Activated T-helper 17 cell treated with anti-CD3 and anti-CD28 coated beads, Interleukin-2, amount 50 U/mL, for 72 hours (primary cell): ENCODE measurements around the gene COL4A2. TPM values are rescaled to one million over a fixed set of nuclear protein-coding genes. Genes with fewer than 3 reads are reported as not detected.

Source experiments
- ATAC-seq: fragments of 150-1000 bp; cut with Tn5 transposase; replicated peaks from 2 replicates; pipeline ENCODE4 v1.10.0; 2021; ENCODE audit warnings: mild to moderate bottlenecking, moderate library complexity
- H3K27ac Mint-ChIP-seq: one replicate; pipeline ENCODE4 v1.8.0; 2022; ENCODE audit warnings: mixed read lengths
- H3K27me3 Mint-ChIP-seq: one replicate; pipeline ENCODE4 v1.8.0; 2022; ENCODE audit warnings: mixed read lengths
- H3K36me3 Mint-ChIP-seq: one replicate; pipeline ENCODE4 v1.8.0; 2022; ENCODE audit warnings: low read depth, mild to moderate bottlenecking, mixed read lengths
- H3K4me1 Mint-ChIP-seq: one replicate; pipeline ENCODE4 v1.8.0; 2022; ENCODE audit warnings: mixed read lengths
- H3K4me3 Mint-ChIP-seq: one replicate; pipeline ENCODE4 v1.8.0; 2022; ENCODE audit warnings: mild to moderate bottlenecking, mixed read lengths
- H3K9me3 Mint-ChIP-seq: one replicate; pipeline ENCODE4 v1.8.0; 2022; ENCODE audit warnings: mixed read lengths
- total RNA-seq, 2 donors: library from RNA; stranded (reverse); gene quantifications; one replicate each; pipeline ENCODE4 v1.2.3, GENCODE V29; 2022

The COL4A2 gene
- total RNA-seq, 2 donors from 2014 or later = 0.56 TPM; not detected in 1

GRCh38 chr13:110509971-110510786 lies 203.1 kb downstream of the COL4A2 start:
- Mint-ChIP-seq H3K27ac (no peak overlapping the region), H3K27me3 (peaks cover 4% of the 10 kb centered on the region), H3K4me1 (peaks cover 3% of the 10 kb centered on the region), H3K36me3 (no peaks in the 10 kb centered on the region), H3K9me3 (no peaks in the 10 kb centered on the region), H3K4me3 (no peak overlapping the region)
- no peak for ATAC-seq

- Mint-ChIP-seq H3K4me1 (peaks cover 6% of the 10 kb centered on the region), H3K27me3 (peaks cover 5% of the 10 kb centered on the region), H3K27ac (no peak overlapping the region), H3K9me3 (no peaks in the 10 kb centered on the region), H3K4me3 (no peak overlapping the region), H3K36me3 (no peaks in the 10 kb centered on the region)
- no peak for ATAC-seq
Measured at GRCh38 chr13:110511509-110512181, 204.6 kb downstream of the COL4A2 start.

GRCh38 chr13:110512198-110512740 lies 205.2 kb downstream of the COL4A2 start:
- no peak for ATAC-seq
- Mint-ChIP-seq H3K4me1 (peaks cover 6% of the 10 kb centered on the region), H3K27me3 (peaks cover 5% of the 10 kb centered on the region), H3K36me3 (no peaks in the 10 kb centered on the region), H3K4me3 (no peak overlapping the region), H3K9me3 (no peaks in the 10 kb centered on the region), H3K27ac (no peak overlapping the region)

GRCh38 chr13:110516500-110516899 lies 209.4 kb downstream of the COL4A2 start:
- Mint-ChIP-seq H3K27me3 (peaks cover 5% of the 10 kb centered on the region), H3K4me3 (no peak overlapping the region), H3K27ac (no peak overlapping the region), H3K9me3 (no peaks in the 10 kb centered on the region), H3K4me1 (peaks cover 6% of the 10 kb centered on the region), H3K36me3 (no peaks in the 10 kb centered on the region)
- no peak for ATAC-seq

DNA sequence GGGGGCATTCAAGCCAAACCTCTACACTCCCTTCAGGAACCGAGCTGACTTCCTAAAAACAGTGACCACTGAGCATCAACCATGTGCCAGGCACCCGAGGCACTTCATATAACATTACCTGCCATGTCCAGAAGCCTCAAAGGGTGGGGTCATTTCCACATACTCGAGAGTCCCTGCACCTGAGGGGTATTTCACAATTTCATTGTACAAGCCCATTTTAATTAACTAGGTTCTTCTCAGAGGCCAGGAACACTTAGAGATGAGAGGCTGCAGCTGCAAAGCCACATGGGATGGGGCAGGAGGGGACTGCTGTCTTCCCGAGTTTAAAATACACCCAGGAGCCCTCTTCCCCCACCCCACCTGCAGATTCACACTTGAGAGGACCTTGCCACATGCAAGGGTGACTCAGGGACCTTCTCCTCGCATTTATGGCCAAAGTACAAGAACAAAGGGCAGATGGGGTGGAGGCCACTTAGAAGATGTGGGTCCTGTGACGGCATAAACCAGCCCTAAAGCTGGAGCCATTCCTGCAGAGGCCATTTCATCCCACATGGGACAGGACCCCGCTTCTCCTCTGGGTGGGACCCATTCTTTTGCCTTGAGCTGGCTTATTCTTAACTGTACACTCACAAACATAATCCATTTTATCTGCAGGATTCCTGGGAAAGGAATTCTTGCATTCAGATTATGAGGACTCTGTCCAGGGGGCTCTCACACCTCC lies 210.6 kb downstream of the COL4A2 start:
- Mint-ChIP-seq H3K27ac (no peak overlapping the region), H3K27me3 (peaks cover 5% of the 10 kb centered on the region)
- ATAC-seq = no peak

GRCh38 chr13:110518226-110518525 lies 211.1 kb downstream of the COL4A2 start:
- Mint-ChIP-seq H3K36me3 (no peaks in the 10 kb centered on the region), H3K27me3 (peaks cover 5% of the 10 kb centered on the region), H3K4me1 (peaks cover 6% of the 10 kb centered on the region), H3K9me3 (no peaks in the 10 kb centered on the region), H3K27ac (no peak overlapping the region), H3K4me3 (no peak overlapping the region)
- no peak for ATAC-seq

More for the DNA sequence above, 210.6 kb downstream of the COL4A2 start:
- H3K4me1 Mint-ChIP-seq = peaks cover 6% of the 10 kb centered on the region
- no peaks in the 10 kb centered on the region for H3K9me3 Mint-ChIP-seq
- no peak overlapping the region for H3K4me3 Mint-ChIP-seq
- H3K36me3 Mint-ChIP-seq = no peaks in the 10 kb centered on the region

DNA sequence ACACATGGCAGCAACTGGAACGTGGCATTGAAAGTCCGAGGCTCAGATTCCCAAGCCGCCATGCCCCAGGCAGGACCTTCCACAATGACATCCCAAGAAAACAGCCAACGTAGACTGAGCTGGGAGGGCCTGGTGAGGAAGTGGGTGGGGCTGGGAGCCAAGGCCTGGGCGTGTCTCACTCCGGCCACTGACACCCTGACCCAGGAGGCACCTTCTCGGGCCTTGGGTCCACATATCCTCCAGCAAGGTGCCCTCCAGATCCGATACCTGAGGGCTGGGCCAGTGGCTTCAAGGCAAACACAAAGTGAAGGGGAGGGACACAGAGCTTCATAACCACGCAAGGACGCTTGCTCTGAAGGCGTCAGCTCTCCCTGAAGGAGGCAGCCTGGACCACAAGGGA lies 211.5 kb downstream of the COL4A2 start:
- no peak for ATAC-seq
- Mint-ChIP-seq H3K9me3 (no peaks in the 10 kb centered on the region), H3K4me1 (peaks cover 6% of the 10 kb centered on the region), H3K36me3 (no peaks in the 10 kb centered on the region), H3K4me3 (no peak overlapping the region), H3K27ac (no peak overlapping the region), H3K27me3 (peaks cover 5% of the 10 kb centered on the region)

DNA sequence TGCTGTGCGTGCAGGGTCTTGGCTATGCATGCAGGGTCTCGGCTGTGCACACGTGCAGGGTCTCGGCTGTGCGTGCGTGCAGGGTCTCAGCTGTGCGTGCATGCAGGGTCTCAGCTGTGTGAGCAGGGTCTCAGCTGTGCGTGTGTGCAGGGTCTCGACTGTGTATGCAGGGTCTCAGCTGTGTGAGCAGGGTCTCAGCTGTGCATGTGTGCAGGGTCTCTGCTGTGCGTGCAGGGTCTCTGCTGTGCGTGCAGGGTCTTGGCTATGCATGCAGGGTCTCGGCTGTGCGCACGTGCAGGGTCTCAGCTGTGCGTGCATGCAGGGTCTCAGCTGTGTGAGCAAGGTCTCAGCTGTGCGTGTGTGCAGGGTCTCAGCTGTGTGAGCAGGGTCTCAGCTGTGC lies 212.0 kb downstream of the COL4A2 start:
- no peak for ATAC-seq
- Mint-ChIP-seq H3K9me3 (no peaks in the 10 kb centered on the region), H3K27ac (no peak overlapping the region), H3K4me3 (no peak overlapping the region), H3K36me3 (no peaks in the 10 kb centered on the region), H3K27me3 (peaks cover 5% of the 10 kb centered on the region), H3K4me1 (peaks cover 6% of the 10 kb centered on the region)

DNA sequence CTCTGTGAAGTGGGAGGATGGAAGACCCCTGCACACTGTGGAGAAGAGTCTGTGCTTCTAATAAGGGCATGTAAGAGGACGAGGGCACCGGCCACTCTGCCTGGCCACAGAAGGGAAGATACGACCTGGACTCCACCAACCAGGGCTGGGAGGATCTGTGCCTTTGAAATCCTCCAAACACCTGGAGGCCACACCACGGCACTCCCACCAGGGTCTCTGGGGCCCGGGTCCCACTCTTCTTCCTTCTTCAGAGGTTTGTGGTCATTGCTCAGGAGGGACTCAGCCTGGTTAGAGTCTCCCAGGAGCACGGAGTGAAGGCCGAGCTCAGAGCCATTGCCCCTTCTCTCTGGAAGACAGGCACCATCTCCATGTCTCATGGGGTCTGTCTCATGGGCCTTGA lies 212.4 kb downstream of the COL4A2 start:
- H3K4me1 Mint-ChIP-seq = peaks cover 6% of the 10 kb centered on the region
- no peaks in the 10 kb centered on the region for H3K36me3 Mint-ChIP-seq
- no peaks in the 10 kb centered on the region for H3K9me3 Mint-ChIP-seq
- H3K4me3 Mint-ChIP-seq = no peak overlapping the region
- H3K27me3 Mint-ChIP-seq = peaks cover 5% of the 10 kb centered on the region
- no peak for ATAC-seq
- H3K27ac Mint-ChIP-seq = no peak overlapping the region

- no peak overlapping the region for H3K27ac Mint-ChIP-seq
- no peaks in the 10 kb centered on the region for H3K4me1 Mint-ChIP-seq
- ATAC-seq = no peak
- no peak overlapping the region for H3K4me3 Mint-ChIP-seq
- no peaks in the 10 kb centered on the region for H3K27me3 Mint-ChIP-seq
- H3K36me3 Mint-ChIP-seq = no peaks in the 10 kb centered on the region
- H3K9me3 Mint-ChIP-seq = no peaks in the 10 kb centered on the region
Measured at GRCh38 chr13:110520431-110521295, 213.6 kb downstream of the COL4A2 start.

GRCh38 chr13:110521296-110521680 lies 214.2 kb downstream of the COL4A2 start:
- H3K9me3 Mint-ChIP-seq = no peaks in the 10 kb centered on the region
- no peaks in the 10 kb centered on the region for H3K4me1 Mint-ChIP-seq
- ATAC-seq = no peak
- no peak overlapping the region for H3K27ac Mint-ChIP-seq
- H3K27me3 Mint-ChIP-seq = no peaks in the 10 kb centered on the region
- H3K36me3 Mint-ChIP-seq = no peaks in the 10 kb centered on the region
- H3K4me3 Mint-ChIP-seq = no peak overlapping the region

DNA sequence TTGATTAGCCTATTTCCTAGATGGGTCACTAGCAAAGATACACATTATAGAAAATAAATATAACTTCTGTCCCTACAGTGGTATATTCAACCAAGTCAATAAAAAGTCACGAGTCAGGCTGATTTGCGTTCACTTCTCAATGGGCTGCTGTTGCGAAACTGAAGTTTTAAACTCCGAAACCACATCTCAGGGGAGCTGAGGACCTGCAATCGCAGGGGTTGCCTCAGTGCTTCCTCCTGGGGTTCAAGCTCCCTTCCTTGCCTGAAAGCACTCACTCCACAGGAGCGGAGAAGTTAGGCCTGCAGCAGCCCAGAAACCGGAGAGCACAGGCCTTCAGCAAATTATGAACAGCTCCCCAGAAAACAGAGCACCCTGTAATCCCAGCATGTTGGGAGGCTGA lies 214.9 kb downstream of the COL4A2 start:
- H3K9me3 Mint-ChIP-seq = no peaks in the 10 kb centered on the region
- H3K36me3 Mint-ChIP-seq = no peaks in the 10 kb centered on the region
- no peak overlapping the region for H3K4me3 Mint-ChIP-seq
- ATAC-seq = no peak
- no peak overlapping the region for H3K27ac Mint-ChIP-seq
- H3K27me3 Mint-ChIP-seq = no peaks in the 10 kb centered on the region
- H3K4me1 Mint-ChIP-seq = no peaks in the 10 kb centered on the region

DNA sequence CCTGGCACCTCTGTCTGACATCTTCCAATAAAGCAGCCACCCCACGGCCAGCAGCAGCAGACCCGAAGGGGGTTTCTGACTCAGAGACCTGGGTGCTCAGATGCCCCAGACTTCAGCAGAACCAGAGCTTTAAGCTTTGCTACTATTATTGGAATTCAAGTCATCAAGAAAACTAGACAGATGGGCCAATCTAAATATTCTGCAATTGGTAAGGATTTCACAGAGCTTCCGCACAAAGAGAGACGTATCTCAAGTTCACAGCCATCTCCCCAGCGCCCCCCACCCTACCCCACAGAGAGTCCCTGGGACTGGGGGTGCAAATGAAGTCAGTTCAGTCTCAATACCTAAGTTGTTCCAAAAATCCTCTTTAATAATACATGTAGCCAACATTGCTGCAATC lies 215.6 kb downstream of the COL4A2 start:
- no peak overlapping the region for H3K4me3 Mint-ChIP-seq
- H3K27me3 Mint-ChIP-seq = no peaks in the 10 kb centered on the region
- no peaks in the 10 kb centered on the region for H3K9me3 Mint-ChIP-seq
- no peak overlapping the region for H3K27ac Mint-ChIP-seq
- no peaks in the 10 kb centered on the region for H3K4me1 Mint-ChIP-seq
- ATAC-seq = no peak
- no peaks in the 10 kb centered on the region for H3K36me3 Mint-ChIP-seq

DNA sequence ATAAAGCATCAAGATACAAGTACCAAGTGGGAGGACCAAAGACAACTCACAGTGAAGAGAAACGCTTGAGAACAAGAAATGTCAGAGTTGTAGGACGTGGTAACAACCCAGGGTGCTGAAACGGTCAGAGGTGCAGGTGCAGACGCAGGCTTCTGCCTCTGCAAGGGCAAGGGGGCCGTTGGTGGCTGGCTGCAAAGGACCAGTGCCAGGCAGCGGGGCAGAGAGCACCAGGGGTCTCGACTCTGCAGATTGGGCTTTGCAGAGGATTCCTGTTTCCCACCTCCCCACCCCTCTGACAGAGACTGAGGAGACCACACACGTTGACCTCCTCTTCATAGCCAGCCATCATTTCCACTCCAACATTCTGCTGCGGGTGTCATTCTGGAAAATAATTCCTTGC lies 216.1 kb downstream of the COL4A2 start:
- Mint-ChIP-seq H3K9me3 (no peaks in the 10 kb centered on the region), H3K36me3 (no peaks in the 10 kb centered on the region), H3K4me1 (no peaks in the 10 kb centered on the region), H3K27me3 (no peaks in the 10 kb centered on the region), H3K27ac (no peak overlapping the region), H3K4me3 (no peak overlapping the region)
- ATAC-seq = no peak
